Epithelial cell of proximal tubule (primary cell): ENCODE data around the gene LAMA4. TPM values are rescaled to one million over a fixed set of nuclear protein-coding genes. Genes with fewer than 3 reads are reported as not detected.
A peak's percentile ranks its signal among the peaks of the same experiment; 100 is the strongest.

Experiments
- DNase-seq: peaks from one replicate; pipeline ENCODE4 v3.0.0-alpha.2; 2011; ENCODE audit warnings: low read depth
- H3K4me3 ChIP-seq: 2 replicates; pipeline ENCODE4 v1.5.1; 2011; ENCODE audit warnings: low read depth, mild to moderate bottlenecking, low read length
- CTCF ChIP-seq: conservative IDR thresholded peaks from 2 replicates; pipeline ENCODE4 v1.5.1; 2012; ENCODE audit warnings: low read depth, mild to moderate bottlenecking, low read length
- total RNA-seq: library from RNA; depleted of rRNA; stranded (reverse); fragments of >200 nt; gene quantifications from 2 replicates; pipeline ENCODE4 v1.2.3, GENCODE V29; 2015

LAMA4 gene
- total RNA-seq, 1 donor from 2014 or later: 8.0 TPM

- DNase-seq: no peak
- TF ChIP-seq CTCF: no peak
- H3K4me3 ChIP-seq: no peak overlapping the region
Measured at GRCh38 chr6:112122756-112123155, 131.6 kb downstream of the LAMA4 start.

GRCh38 chr6:112118034-112118433 is 136.3 kb downstream of the LAMA4 start:
- H3K4me3 ChIP-seq: no peak overlapping the region
- DNase-seq: no peak
- TF ChIP-seq CTCF: no peak

GRCh38 chr6:112117554-112117953 is 136.8 kb downstream of the LAMA4 start:
- H3K4me3 ChIP-seq: no peak overlapping the region
- TF ChIP-seq CTCF: no peak
- DNase-seq: no peak

GRCh38 chr6:112116221-112116620 is 138.1 kb downstream of the LAMA4 start:
- TF ChIP-seq CTCF: peak; percentile 14
- no peak for DNase-seq

GRCh38 chr6:112114577-112115223 is 139.7 kb downstream of the LAMA4 start:
- TF ChIP-seq CTCF: no peak
- H3K4me3 ChIP-seq: no peak overlapping the region
- DNase-seq: no peak

More at GRCh38 chr6:112116221-112116620, 138.1 kb downstream of the LAMA4 start:
- no peak overlapping the region for H3K4me3 ChIP-seq

- TF ChIP-seq CTCF: no peak
- DNase-seq: no peak
- no peak overlapping the region for H3K4me3 ChIP-seq
Measured at GRCh38 chr6:112113918-112114317, 140.4 kb downstream of the LAMA4 start.

GRCh38 chr6:112113431-112113830 is 140.9 kb downstream of the LAMA4 start:
- no peak overlapping the region for H3K4me3 ChIP-seq
- TF ChIP-seq CTCF: no peak
- DNase-seq: no peak
